DND-41 (cell line): ENCODE measurements around the gene DEPDC7.
A peak's percentile ranks its signal among the peaks of the same experiment; 100 is the strongest.

Experiments used
- ATAC-seq: fragments of 200-7000 bp; cut with Tn5 transposase; 3 replicates; pipeline ENCODE4 v1.9.1; 2021; ENCODE audit warnings: low read depth; ENCODE audit not compliant: insufficient read depth
- DNase-seq: peaks from one replicate; pipeline ENCODE4 v3.0.0-alpha.2; 2020
- H2AFZ ChIP-seq: 2 replicates; pipeline ENCODE4 v1.6.0; 2012; ENCODE audit warnings: low read depth, low read length
- H3K27ac ChIP-seq: 2 replicates; pipeline ENCODE4 v1.5.1; 2012; ENCODE audit warnings: low read length, inconsistent platforms
- H3K27me3 ChIP-seq: fragments of 200-600 bp; sonication (generic); 2 replicates; pipeline ENCODE4 v1.6.0; 2012; ENCODE audit warnings: low read length, mild to moderate bottlenecking, inconsistent platforms; ENCODE audit not compliant: insufficient read depth, poor library complexity
- H3K36me3 ChIP-seq: 2 replicates; pipeline ENCODE4 v1.5.1; 2012; ENCODE audit warnings: low read length, inconsistent platforms; ENCODE audit not compliant: insufficient read depth
- H3K4me1 ChIP-seq: 2 replicates; pipeline ENCODE4 v1.5.1; 2012; ENCODE audit warnings: mild to moderate bottlenecking, low read length; ENCODE audit not compliant: insufficient read depth
- H3K4me2 ChIP-seq: 2 replicates; pipeline ENCODE4 v1.6.0; 2012; ENCODE audit warnings: mild to moderate bottlenecking, moderate library complexity, low read length, inconsistent platforms; ENCODE audit not compliant: insufficient read depth
- H3K4me3 ChIP-seq, 2 experiments: fragments of 200-600 bp in 1 of 2; shearing (Covaris generic) in 1 of 2; 2 replicates each; pipeline ENCODE4 v1.5.1; 2012 to 2016; ENCODE audit warnings: inconsistent platforms in 2 of 2, low read length in 2 of 2, mild to moderate bottlenecking in 2 of 2, low read depth in 1 of 2, moderate library complexity in 1 of 2
- H3K79me2 ChIP-seq: 2 replicates; pipeline ENCODE4 v1.6.0; 2012; ENCODE audit warnings: low read length, inconsistent platforms; ENCODE audit not compliant: insufficient read depth
- H3K9ac ChIP-seq: 2 replicates; pipeline ENCODE4 v1.6.0; 2012; ENCODE audit warnings: low read depth, mild to moderate bottlenecking, inconsistent platforms, low read length, moderate library complexity
- H3K9me3 ChIP-seq: 2 replicates; pipeline ENCODE4 v1.5.1; 2012; ENCODE audit warnings: low read length, moderate library complexity, mild to moderate bottlenecking, inconsistent platforms; ENCODE audit not compliant: insufficient read depth, severe bottlenecking
- H4K20me1 ChIP-seq: 2 replicates; pipeline ENCODE4 v1.6.0; 2012; ENCODE audit warnings: low read length; ENCODE audit not compliant: insufficient read depth
- CTCF ChIP-seq: IDR thresholded peaks from 2 replicates; pipeline ENCODE4 v1.5.1; 2012; ENCODE audit warnings: borderline replicate concordance, low read length, moderate library complexity, mild to moderate bottlenecking; ENCODE audit not compliant: poor library complexity, severe bottlenecking; ENCODE audit errors: extremely low read depth
- EZH2 ChIP-seq: IDR thresholded peaks from 3 replicates; pipeline ENCODE4 v1.6.1; 2012; ENCODE audit warnings: borderline replicate concordance, low read depth, mild to moderate bottlenecking, moderate library complexity, low read length, inconsistent platforms; ENCODE audit not compliant: severe bottlenecking

The DEPDC7 gene

GRCh38 chr11:33017965-33018364 lies 2.3 kb downstream of the DEPDC7 start:
- Histone ChIP-seq H3K4me2 (no peak overlapping the region), H3K9ac (no peak overlapping the region), H3K9me3 (no peaks in the 10 kb centered on the region), H3K27ac (no peak overlapping the region), H3K4me3 (no peak overlapping the region), H4K20me1 (no peaks in the 10 kb centered on the region), H3K27me3 (no peaks in the 10 kb centered on the region), H3K36me3 (no peaks in the 10 kb centered on the region), H3K4me1 (no peaks in the 10 kb centered on the region), H3K79me2 (no peaks in the 10 kb centered on the region), H2AFZ (no peak overlapping the region)
- DNase-seq, result no peak
- no peak for TF ChIP-seq CTCF
- TF ChIP-seq EZH2, result no peak
- ATAC-seq, result no peak

- no peak for DNase-seq
- no peak overlapping the region for H2AFZ ChIP-seq
- H3K27ac ChIP-seq, result no peak overlapping the region
- no peaks in the 10 kb centered on the region for H3K9me3 ChIP-seq
- TF ChIP-seq CTCF, result no peak
- TF ChIP-seq EZH2, result no peak
- no peak overlapping the region for H3K9ac ChIP-seq
- no peaks in the 10 kb centered on the region for H4K20me1 ChIP-seq
- no peak overlapping the region for H3K4me3 ChIP-seq
- H3K27me3 ChIP-seq, result no peaks in the 10 kb centered on the region
- no peaks in the 10 kb centered on the region for H3K4me1 ChIP-seq
- H3K36me3 ChIP-seq, result no peaks in the 10 kb centered on the region
- H3K4me2 ChIP-seq, result no peak overlapping the region
- no peaks in the 10 kb centered on the region for H3K79me2 ChIP-seq
- peak; percentile 31; the same call in 1 of the 3 replicates for ATAC-seq
Observed at GRCh38 chr11:33018840-33019239, 3.2 kb downstream of the DEPDC7 start.

GRCh38 chr11:33021501-33021900 lies 5.8 kb downstream of the DEPDC7 start:
- Histone ChIP-seq H3K36me3 (no peaks in the 10 kb centered on the region), H3K4me1 (no peaks in the 10 kb centered on the region), H3K4me2 (no peak overlapping the region), H3K27me3 (no peaks in the 10 kb centered on the region), H3K27ac (no peak overlapping the region), H3K79me2 (no peaks in the 10 kb centered on the region), H4K20me1 (no peaks in the 10 kb centered on the region), H3K9me3 (no peaks in the 10 kb centered on the region), H3K4me3 (no peak overlapping the region), H3K9ac (no peak overlapping the region), H2AFZ (no peak overlapping the region)
- DNase-seq (no peak), ATAC-seq (no peak)
- TF ChIP-seq CTCF (no peak), EZH2 (no peak)

- DNase-seq (no peak), ATAC-seq (no peak)
- Histone ChIP-seq H3K4me1 (no peaks in the 10 kb centered on the region), H2AFZ (no peak overlapping the region), H3K27ac (no peak overlapping the region), H3K27me3 (no peaks in the 10 kb centered on the region), H3K9me3 (no peaks in the 10 kb centered on the region), H3K79me2 (no peaks in the 10 kb centered on the region), H4K20me1 (no peaks in the 10 kb centered on the region), H3K36me3 (no peaks in the 10 kb centered on the region), H3K9ac (no peak overlapping the region), H3K4me3 (no peak overlapping the region), H3K4me2 (no peak overlapping the region)
- TF ChIP-seq CTCF (no peak), EZH2 (no peak)
Observed at GRCh38 chr11:33021937-33022336, 6.3 kb downstream of the DEPDC7 start.
